ENCODE results near the gene TRPC4. TPM values are rescaled to one million over a fixed set of nuclear protein-coding genes. Genes with fewer than 3 reads are reported as not detected.

The TRPC4 gene
- total RNA-seq, 1 donor from 2014 or later, result 7.5 TPM

GRCh38 chr13:37906880-37907279, 37.3 kb upstream of the TRPC4 start:
- Mint-ChIP-seq H3K27ac (no peak overlapping the region), H3K4me3 (no peak overlapping the region), H3K9me3 (peaks cover 3% of the 10 kb centered on the region), H3K36me3 (no peaks in the 10 kb centered on the region), H3K27me3 (ENCODE audit: low read depth) (no peaks in the 10 kb centered on the region), H3K4me1 (no peaks in the 10 kb centered on the region)
- DNase-seq (ENCODE audit: low spot score in 2 of 2, unreplicated experiment in 2 of 2), result no peak
- no peak for TF ChIP-seq CTCF (IDR thresholded peaks at IDR 0.05; ENCODE audit: unreplicated experiment)

- DNase-seq (ENCODE audit: low spot score in 2 of 2, unreplicated experiment in 2 of 2), result no peak
- no peak for TF ChIP-seq CTCF (IDR thresholded peaks at IDR 0.05; ENCODE audit: unreplicated experiment)
- H3K27ac Mint-ChIP-seq, result no peak overlapping the region
- no peaks in the 10 kb centered on the region for H3K36me3 Mint-ChIP-seq
- no peaks in the 10 kb centered on the region for H3K4me1 Mint-ChIP-seq
- H3K27me3 Mint-ChIP-seq (ENCODE audit: low read depth), result no peaks in the 10 kb centered on the region
- peaks cover 9% of the 10 kb centered on the region for H3K9me3 Mint-ChIP-seq
- H3K4me3 Mint-ChIP-seq, result no peak overlapping the region
Measured at GRCh38 chr13:37905736-37906135, 36.2 kb upstream of the TRPC4 start.

DNA sequence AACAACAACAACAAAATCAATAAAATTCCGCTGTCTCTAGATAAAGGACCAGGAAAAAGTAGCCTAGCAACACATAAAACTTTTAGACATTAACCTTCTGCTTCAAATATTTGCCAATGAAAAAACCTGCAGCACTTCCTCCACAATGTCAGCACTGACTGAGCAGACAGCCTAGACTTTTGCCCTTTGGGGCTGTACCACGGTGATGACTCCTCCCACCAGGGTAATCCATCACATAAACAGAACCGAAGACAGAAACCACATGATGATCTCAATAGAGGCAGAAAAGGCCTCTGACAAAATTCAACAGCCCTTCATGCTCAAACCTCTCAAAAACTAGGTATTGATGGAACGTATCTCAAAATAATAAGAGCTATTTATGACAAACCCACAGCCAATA, 30.2 kb upstream of the TRPC4 start:
- Mint-ChIP-seq H3K9me3 (peaks cover 15% of the 10 kb centered on the region), H3K27ac (no peak overlapping the region), H3K4me1 (peaks cover 3% of the 10 kb centered on the region), H3K36me3 (no peaks in the 10 kb centered on the region), H3K4me3 (no peak overlapping the region), H3K27me3 (ENCODE audit: low read depth) (no peaks in the 10 kb centered on the region)
- DNase-seq (ENCODE audit: low spot score in 2 of 2, unreplicated experiment in 2 of 2), result no peak
- TF ChIP-seq CTCF (IDR thresholded peaks at IDR 0.05; ENCODE audit: unreplicated experiment), result no peak

DNA sequence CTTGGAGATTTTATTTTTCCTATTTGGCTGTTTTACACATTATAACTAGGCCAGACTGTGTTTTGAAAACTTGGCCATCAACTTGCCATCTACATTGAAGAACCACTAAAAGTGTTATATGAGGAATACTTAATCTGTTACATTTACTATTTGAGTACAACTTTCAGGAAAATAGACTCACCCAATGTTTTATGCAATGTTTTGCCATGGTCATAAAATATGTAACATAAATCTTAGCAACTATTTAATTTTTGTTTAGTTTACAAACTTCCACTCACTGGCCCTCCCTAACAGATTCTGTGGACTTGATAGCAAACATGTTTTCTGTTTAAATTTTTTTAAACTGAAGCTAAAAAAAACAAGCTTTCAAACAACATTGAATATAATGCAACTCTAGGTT, 23.7 kb upstream of the TRPC4 start:
- no peaks in the 10 kb centered on the region for H3K27me3 Mint-ChIP-seq (ENCODE audit: low read depth)
- H3K27ac Mint-ChIP-seq, result no peak overlapping the region
- no peak overlapping the region for H3K4me3 Mint-ChIP-seq
- peaks cover 4% of the 10 kb centered on the region for H3K9me3 Mint-ChIP-seq
- no peaks in the 10 kb centered on the region for H3K4me1 Mint-ChIP-seq
- H3K36me3 Mint-ChIP-seq, result no peaks in the 10 kb centered on the region
- no peak for TF ChIP-seq CTCF (IDR thresholded peaks at IDR 0.05; ENCODE audit: unreplicated experiment)
- no peak for DNase-seq (ENCODE audit: low spot score in 2 of 2, unreplicated experiment in 2 of 2)

GRCh38 chr13:37889820-37890219, 20.2 kb upstream of the TRPC4 start:
- Mint-ChIP-seq H3K4me3 (no peak overlapping the region), H3K9me3 (peaks cover 5% of the 10 kb centered on the region), H3K36me3 (no peaks in the 10 kb centered on the region), H3K27me3 (ENCODE audit: low read depth) (peaks cover 2% of the 10 kb centered on the region), H3K4me1 (no peaks in the 10 kb centered on the region), H3K27ac (no peak overlapping the region)
- no peak for TF ChIP-seq CTCF (IDR thresholded peaks at IDR 0.05; ENCODE audit: unreplicated experiment)
- DNase-seq (ENCODE audit: low spot score in 2 of 2, unreplicated experiment in 2 of 2), result no peak

DNA sequence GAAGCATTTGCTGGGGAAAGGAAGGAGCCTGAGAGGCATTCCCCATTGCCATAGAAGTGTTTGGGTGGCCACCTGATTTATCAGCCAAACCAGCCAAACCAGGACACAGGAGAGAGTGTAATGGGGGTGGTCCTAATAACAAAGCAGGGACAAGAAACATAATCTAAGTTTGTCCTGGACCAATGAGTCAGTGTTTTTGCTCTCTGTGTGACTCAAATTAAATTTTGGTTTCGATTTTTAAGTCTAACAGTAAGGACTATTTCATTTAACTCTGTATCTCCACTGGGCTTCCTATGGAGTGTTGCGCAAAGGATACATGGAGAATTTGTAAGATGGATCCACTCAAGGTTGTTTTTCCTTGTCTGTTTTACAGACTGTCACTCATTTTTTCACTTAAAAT, 19.5 kb upstream of the TRPC4 start:
- TF ChIP-seq CTCF (IDR thresholded peaks at IDR 0.05; ENCODE audit: unreplicated experiment), result no peak
- DNase-seq (ENCODE audit: low spot score in 2 of 2, unreplicated experiment in 2 of 2), result no peak
- Mint-ChIP-seq H3K4me3 (no peak overlapping the region), H3K36me3 (no peaks in the 10 kb centered on the region), H3K4me1 (no peaks in the 10 kb centered on the region), H3K27ac (no peak overlapping the region), H3K27me3 (ENCODE audit: low read depth) (peaks cover 2% of the 10 kb centered on the region), H3K9me3 (peaks cover 5% of the 10 kb centered on the region)
